Measurements from ENCODE around the gene CGN. TPM values are rescaled to one million over a fixed set of nuclear protein-coding genes. Genes with fewer than 3 reads are reported as not detected.

The CGN gene
- total RNA-seq, 4 donors from 2014 or later, result 0.44 to 0.98 TPM; not detected in 2

DNA sequence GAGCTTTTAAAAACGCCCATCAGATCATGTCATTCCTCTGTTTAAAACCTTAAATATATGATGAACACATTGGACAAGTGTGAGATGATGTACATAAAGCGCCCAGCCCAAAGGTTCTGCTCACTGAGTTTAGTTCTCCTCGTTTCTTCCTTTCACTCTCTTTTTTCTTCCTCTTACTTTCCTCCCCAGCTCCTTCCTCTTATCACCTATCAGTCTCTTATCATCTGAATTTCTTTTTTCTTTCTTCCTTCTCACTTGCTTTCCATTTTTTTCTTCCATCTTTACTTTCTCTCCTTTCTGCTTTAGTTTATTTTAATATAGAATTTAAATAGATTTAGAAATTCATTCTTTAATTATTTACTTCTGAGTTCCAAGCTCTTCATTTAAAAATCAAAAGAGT is 34.1 kb upstream of the CGN start:
- TF ChIP-seq, protein P1, sequence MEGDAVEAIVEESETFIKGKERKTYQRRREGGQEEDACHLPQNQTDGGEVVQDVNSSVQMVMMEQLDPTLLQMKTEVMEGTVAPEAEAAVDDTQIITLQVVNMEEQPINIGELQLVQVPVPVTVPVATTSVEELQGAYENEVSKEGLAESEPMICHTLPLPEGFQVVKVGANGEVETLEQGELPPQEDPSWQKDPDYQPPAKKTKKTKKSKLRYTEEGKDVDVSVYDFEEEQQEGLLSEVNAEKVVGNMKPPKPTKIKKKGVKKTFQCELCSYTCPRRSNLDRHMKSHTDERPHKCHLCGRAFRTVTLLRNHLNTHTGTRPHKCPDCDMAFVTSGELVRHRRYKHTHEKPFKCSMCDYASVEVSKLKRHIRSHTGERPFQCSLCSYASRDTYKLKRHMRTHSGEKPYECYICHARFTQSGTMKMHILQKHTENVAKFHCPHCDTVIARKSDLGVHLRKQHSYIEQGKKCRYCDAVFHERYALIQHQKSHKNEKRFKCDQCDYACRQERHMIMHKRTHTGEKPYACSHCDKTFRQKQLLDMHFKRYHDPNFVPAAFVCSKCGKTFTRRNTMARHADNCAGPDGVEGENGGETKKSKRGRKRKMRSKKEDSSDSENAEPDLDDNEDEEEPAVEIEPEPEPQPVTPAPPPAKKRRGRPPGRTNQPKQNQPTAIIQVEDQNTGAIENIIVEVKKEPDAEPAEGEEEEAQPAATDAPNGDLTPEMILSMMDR (IDR thresholded peaks at IDR 0.05; ENCODE audit: low read depth), result no peak

GRCh38 chr1:151478140-151478812 is 32.9 kb upstream of the CGN start:
- TF ChIP-seq, protein P1 (IDR thresholded peaks at IDR 0.05; ENCODE audit: low read depth), result no peak

DNA sequence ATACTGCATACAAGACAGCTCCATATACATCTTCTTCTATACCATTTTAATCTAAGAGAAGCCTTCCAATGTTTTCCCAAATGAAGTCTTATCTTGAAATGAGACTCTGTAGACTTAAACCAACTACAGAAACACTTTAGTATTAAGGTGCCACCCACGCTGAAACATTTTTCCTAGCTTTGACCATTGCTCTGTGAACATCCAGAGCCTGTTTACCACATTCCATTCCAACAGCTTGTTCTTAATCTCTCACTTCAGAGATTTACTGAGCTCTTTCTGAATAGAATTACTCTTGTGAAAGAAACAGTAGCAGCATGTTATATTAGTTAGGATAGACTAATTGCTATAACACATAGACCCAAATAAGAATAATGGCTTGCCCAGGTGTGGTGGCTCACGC is 32.3 kb upstream of the CGN start:
- TF ChIP-seq, protein P1 (IDR thresholded peaks at IDR 0.05; ENCODE audit: low read depth), result no peak

GRCh38 chr1:151479462-151479861 is 31.7 kb upstream of the CGN start:
- TF ChIP-seq, protein P1 (IDR thresholded peaks at IDR 0.05; ENCODE audit: low read depth), result no peak

DNA sequence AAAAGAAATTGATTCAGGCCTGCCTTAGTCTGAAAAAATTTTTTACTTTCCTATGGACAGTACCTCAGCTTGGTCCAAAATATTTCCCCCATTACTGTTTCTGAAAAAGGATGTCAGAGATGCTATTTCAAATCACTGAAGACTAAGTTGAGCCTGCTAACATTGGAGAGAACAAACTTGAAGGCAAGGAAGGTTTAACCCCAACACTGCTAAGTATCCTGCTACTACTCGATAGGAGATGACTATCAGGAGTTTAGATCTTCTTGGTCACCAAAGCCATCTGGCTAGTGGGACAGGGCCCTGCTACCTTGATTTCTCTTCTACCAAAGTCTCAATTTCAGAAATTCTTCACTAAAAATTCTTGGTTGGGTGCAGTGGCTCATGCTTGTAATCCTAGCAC is 29.2 kb upstream of the CGN start:
- TF ChIP-seq, protein P1 (IDR thresholded peaks at IDR 0.05; ENCODE audit: low read depth), result no peak

DNA sequence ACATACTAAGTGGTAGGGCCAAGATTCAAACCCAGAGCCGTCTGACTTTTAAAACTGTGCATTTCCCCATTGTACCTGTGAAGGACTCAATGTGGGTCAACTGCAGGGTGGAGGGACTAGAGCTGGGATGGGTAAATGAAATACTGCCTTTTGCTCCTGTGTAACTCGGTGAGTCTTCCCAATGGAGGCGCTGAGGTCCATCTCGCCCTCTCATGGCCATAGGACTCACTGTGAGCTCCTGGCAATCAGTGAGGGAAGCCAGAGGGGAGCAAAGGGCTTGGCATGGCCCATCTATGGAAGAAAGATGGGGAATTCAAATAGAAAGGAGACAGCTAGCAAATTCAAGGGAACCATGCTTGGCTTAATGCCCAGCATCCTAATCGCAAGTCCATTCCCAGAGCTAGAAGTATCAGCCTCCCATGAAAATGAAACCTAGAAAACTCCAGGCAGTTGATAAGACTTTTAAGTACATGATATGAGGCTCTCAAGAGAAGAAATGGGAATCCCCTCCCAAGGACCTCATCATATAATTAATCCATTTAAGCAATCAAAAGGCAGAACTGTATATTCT is 25.4 kb upstream of the CGN start:
- TF ChIP-seq, protein P1 (IDR thresholded peaks at IDR 0.05; ENCODE audit: low read depth), result no peak

DNA sequence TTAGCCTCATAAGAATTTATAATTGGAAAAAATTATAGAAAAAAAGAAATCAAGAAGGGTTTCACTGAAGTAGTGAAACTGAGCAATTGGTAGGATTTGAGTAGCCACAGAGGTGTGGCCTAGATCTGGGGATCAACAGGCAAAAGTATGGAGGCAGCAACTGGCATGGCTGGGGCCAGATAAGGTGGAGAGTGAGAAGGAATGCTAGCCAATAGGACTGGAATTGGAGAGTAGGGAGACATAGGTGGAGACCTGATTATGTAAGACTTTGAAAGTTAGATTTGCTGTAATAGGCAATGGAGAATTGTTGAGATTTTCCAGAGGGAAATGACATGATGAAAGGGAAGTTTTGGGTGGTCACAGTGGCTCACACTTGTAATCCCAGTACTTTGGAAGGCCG is 24.6 kb upstream of the CGN start:
- TF ChIP-seq, protein P1 (IDR thresholded peaks at IDR 0.05; ENCODE audit: low read depth), result no peak
